Measurements from ENCODE around the gene SPRED2.
A peak's percentile ranks its signal among the peaks of the same experiment; 100 is the strongest.

SPRED2 gene

GRCh38 chr2:65442420-65443020 lies 10.1 kb upstream of the SPRED2 start:
- DNase-seq (ENCODE audit: low read depth in 2 of 2), result no peak

GRCh38 chr2:65438137-65438899 lies 5.9 kb upstream of the SPRED2 start:
- DNase-seq (ENCODE audit: low read depth in 2 of 2), result no peak

- no peak for DNase-seq (ENCODE audit: low read depth in 2 of 2)
These were observed 5.2 kb upstream of the SPRED2 start for GRCh38 chr2:65437392-65438135.

- peak; percentile 10 to 27 for DNase-seq (ENCODE audit: low read depth in 2 of 2)
These were observed 4.4 kb upstream of the SPRED2 start for GRCh38 chr2:65436824-65437221.

GRCh38 chr2:65436169-65436823 lies 3.9 kb upstream of the SPRED2 start:
- no peak for DNase-seq (ENCODE audit: low read depth in 2 of 2)

GRCh38 chr2:65435625-65436168 lies 3.3 kb upstream of the SPRED2 start:
- peak in 1 of 2 donors; percentile 27 for DNase-seq (ENCODE audit: low read depth in 2 of 2)

DNA sequence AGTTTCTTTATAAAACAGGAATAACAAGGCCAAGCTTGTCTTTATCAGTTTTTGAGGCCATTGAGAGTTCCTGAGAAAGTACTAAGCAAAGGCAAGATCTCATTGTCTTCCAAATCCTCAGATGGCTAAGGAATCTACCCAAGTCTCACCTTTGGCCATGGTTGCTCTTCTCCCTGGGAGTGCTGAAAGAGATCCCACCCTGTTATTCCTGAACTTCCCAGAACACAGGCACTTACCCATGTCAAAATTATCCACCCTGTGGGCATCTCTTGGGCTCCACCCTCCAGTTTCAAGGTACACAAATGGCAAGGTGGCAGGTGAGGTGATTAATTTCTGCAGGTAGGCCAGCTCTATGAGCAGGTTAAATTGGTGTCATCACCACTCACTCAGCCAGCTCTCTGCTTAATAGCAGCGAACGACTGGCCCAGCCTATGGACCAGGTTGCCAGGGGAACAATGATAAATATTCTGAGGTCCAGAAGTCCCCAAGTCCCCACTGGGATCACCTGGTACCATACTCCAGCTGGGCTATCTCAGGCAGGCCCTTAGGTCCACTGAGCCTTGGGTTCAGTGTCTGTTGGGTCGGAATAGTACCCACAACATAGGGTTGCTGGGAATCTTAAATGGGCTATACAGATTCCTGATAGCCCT lies 2.3 kb upstream of the SPRED2 start:
- no peak for DNase-seq (ENCODE audit: low read depth in 2 of 2)

DNA sequence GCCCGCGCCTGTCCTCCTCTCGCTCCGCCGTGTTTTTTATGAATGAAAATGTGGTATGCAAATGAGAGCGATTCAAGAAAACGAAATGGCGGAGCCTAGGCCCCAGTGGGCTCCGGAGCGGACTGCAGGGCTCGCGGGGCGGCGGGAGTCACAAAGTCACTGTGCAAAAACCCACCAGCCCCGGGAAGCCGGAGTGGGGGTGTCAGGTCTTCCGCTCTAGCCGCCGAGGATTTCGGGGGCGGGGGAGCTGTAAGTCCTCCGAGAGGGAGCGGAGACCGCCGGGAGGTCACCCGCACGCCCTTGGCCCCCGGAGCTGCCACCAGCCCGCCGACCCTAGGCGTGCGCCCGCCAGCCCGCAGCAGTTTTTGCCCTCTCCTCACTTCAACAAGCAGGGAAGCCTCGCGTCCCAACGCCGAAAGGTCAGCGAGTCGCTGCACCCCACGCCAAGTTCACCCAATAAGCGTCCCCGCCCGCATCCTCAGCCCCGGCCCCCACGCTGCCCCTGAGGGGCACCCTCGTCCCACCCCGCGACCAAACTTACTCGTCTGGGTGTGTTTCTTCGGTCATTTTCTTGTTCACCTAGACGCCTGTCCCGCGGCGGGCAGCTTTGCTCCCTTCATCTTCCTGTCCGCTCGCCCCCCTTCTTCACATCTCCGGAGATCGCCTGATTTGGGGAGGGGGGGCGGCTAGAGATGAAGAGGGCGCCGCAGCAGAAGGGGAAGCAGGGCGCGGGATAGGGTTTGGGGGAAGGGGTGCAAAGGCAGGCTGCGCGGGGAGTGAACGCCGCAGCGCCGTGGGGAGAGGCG lies 775 bp downstream of the SPRED2 start:
- DNase-seq (ENCODE audit: low read depth in 2 of 2), result peak; percentile 9 to 22

- peak; percentile 44 to 52 for DNase-seq (ENCODE audit: low read depth in 2 of 2)
These were observed 1.6 kb downstream of the SPRED2 start for GRCh38 chr2:65430603-65431420.

DNA sequence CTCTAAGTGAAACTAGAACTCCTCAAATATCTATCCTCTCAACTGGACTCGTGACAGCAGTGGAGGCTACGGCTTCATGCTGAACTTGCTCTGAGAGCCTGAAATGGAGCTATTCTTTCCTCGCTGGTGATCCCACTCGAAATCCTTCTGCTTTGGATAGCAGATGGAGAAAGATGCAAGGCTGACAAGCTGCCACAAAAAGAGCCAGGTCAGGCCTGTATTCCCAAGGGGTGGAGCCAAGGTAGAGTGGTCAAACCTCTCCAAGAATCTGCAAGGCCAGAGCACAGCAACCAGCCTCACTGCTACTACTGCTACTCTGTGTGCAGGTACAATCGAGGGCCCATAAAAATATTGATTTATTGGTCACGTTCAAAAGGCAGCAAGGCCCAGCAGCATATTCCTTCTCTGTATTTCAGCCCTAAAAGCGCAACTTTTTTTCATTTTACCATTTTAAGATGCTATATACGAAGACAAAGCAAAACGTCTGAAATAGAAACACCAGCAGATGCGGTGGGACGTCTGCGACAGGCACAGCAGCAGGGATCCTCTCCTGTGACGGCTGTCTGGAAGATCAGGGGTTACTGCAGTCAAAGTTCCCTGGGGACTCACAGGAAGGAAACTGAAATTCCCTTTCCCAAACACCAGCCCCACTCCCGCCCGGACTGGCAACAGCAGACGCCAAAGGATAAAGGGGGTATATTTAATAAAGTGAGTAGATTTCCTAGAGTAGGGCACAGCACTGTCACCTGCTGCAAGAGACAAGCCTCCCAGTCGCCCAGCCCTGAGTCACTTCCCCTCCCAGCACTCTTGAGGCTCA lies 2.4 kb downstream of the SPRED2 start:
- no peak for DNase-seq (ENCODE audit: low read depth in 2 of 2)

GRCh38 chr2:65427532-65427931 lies 4.9 kb downstream of the SPRED2 start:
- DNase-seq (ENCODE audit: low read depth in 2 of 2), result no peak

DNA sequence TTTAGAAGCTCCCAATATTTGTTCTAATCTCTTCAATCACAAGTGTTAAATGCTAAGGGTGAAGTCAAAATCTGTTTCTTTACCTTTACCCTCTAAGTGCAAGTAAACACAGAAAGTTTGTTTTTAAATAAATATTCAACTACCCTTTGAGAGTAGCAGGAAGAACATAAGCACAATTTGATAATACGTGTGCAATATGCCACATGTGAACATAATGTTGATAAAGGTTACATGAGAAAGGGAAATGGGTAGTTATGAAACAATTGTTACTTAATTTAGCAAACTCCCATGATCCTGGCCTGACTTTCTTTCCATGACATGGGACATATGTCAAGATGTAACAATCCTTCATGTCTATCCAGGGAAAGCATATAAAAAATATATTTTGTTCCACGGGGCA lies 7.1 kb downstream of the SPRED2 start:
- no peak for DNase-seq (ENCODE audit: low read depth in 2 of 2)

- no peak for DNase-seq (ENCODE audit: low read depth in 2 of 2)
These were observed 8.0 kb downstream of the SPRED2 start for GRCh38 chr2:65424391-65424790.

- DNase-seq (ENCODE audit: low read depth in 2 of 2), result no peak
These were observed 11.0 kb downstream of the SPRED2 start for GRCh38 chr2:65421432-65421748.

- DNase-seq (ENCODE audit: low read depth in 2 of 2), result no peak
These were observed 11.5 kb downstream of the SPRED2 start for GRCh38 chr2:65420712-65421431.

GRCh38 chr2:65417509-65418085 lies 14.8 kb downstream of the SPRED2 start:
- DNase-seq (ENCODE audit: low read depth in 2 of 2), result no peak

DNA sequence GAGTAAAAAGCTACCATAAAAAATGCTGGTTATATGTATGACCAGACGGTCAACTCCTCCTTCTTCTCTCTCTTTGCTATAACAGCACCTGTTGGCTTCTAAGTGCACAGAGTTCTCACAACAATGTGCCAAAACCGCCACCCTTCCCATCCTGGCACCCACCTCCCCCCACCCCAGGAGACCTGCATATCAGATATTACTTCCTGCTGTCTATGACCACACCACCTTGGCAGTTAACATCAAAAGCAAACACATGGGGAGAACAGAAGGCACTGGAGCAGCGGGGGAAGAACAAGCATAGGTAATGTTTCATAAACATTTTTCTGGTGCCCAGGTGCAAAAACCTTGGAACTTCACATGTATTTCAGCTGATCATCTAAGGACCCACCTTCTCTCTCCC lies 15.5 kb downstream of the SPRED2 start:
- no peak for DNase-seq (ENCODE audit: low read depth in 2 of 2)

DNA sequence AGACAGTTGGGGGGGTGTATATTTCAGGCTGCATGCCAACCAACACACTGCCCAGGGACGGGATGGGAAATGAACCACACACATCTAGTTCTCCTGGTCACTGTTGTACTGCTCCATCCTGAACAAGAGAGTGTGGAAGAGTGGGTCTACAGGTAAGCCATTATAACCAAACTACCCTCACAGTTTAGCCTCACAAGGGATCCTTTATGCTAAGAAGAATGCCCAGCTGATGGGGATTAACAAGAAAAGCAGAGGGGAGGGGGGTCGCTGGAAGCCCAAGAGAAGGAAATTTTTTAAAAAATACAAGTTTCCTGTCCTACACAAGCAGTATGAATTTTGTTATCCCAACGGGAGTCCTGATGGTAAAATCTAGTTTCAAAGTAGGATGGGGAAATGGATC lies 16.1 kb downstream of the SPRED2 start:
- DNase-seq (ENCODE audit: low read depth in 2 of 2), result no peak

Data from stimulated activated CD4-positive, alpha-beta T cell treated with anti-CD3 and anti-CD28 coated beads, Interleukin-15, amount 100 ng/mL, for 48 hours (primary cell).